MG63 (cell line): ENCODE measurements around the gene JRKL. TPM values are rescaled to one million over a fixed set of nuclear protein-coding genes. Genes with fewer than 3 reads are reported as not detected.

Source experiments
- DNase-seq: peaks from one replicate; pipeline ENCODE4 v3.0.0-alpha.2; 2020
- H3K27me3 ChIP-seq: fragments of 250-450 bp; sonication (Bioruptor Pico); 2 replicates; pipeline ENCODE4 v1.5.1; 2020; ENCODE audit warnings: mild to moderate bottlenecking, moderate library complexity
- H3K36me3 ChIP-seq: fragments of 250-450 bp; sonication (Bioruptor Pico); 2 replicates; pipeline ENCODE4 v1.5.1; 2020; ENCODE audit warnings: mild to moderate bottlenecking, moderate library complexity
- H3K4me3 ChIP-seq: fragments of 250-450 bp; sonication (Bioruptor Pico); 2 replicates; pipeline ENCODE4 v1.5.1; 2020; ENCODE audit warnings: mild to moderate bottlenecking, moderate library complexity
- H3K9me3 ChIP-seq: fragments of 250-450 bp; sonication (Bioruptor Pico); 2 replicates; pipeline ENCODE4 v1.5.1; 2020; ENCODE audit warnings: mild to moderate bottlenecking, moderate library complexity
- total RNA-seq: library from RNA; depleted of rRNA; stranded (reverse); fragments of >200 nt; shearing (Covaris generic); gene quantifications from 2 replicates; pipeline ENCODE4 v1.2.3, GENCODE V29; 2014; ENCODE audit warnings: low replicate concordance; rRNA removed

JRKL gene
- total RNA-seq, result 1.5 and 1.8 TPM in 2 replicates

DNA sequence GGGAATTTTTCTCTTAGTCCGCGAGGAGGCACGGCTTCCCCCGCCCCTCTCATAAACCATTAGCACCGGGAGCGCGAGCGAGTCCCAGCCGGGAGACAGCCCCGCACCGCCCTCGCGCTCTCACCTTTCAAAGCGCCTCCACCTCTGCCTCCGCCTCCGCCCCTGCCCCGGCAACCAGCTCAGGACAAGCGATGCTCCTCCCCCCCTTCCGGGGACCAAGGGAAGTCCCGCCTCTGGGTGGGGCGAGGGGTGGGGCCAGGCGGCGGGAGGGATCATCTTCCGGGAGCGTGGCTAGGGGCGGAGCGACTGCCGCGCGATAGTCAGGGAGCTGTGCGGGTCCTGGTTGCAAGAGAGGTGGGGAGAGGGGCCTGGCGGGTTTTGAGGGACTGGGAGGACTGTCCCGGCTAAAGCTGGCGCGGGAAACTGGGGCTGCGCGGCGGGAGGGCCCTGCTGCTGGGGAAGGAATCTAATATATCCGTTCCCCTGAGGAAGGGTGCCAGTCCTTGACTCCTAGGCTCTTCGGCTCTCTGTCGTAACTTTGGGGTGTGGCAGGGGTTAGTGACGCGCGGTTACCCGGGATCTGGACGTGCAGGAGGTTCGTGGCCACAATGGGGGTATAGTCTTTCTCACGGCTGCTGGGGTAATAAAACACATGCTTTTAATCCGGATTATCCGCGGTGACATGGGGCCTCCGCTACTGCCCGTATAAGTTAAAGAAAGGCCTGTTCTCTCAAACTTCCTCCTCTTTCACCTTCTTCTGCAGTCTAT, at the start of gene JRKL, which contains the start of gene CCDC82:
Gene JRKL (plus strand): TSS at position 294 of the 768 bp plus-strand sequence. CDS start 637 bp downstream, outside the sequence.
Gene CCDC82 (minus strand): TSS at position 193 of the 768 bp plus-strand sequence. CDS start 5,165 bp downstream, outside the sequence.
- Histone ChIP-seq H3K9me3 (no peaks in the 10 kb centered on the region), H3K27me3 (no peaks in the 10 kb centered on the region), H3K36me3 (peaks cover 2% of the 10 kb centered on the region; the same call in 1 of the 2 replicates), H3K4me3 (peak within 1 kb of the TSS; percentile 85)
- peak; percentile 96 for DNase-seq

DNA sequence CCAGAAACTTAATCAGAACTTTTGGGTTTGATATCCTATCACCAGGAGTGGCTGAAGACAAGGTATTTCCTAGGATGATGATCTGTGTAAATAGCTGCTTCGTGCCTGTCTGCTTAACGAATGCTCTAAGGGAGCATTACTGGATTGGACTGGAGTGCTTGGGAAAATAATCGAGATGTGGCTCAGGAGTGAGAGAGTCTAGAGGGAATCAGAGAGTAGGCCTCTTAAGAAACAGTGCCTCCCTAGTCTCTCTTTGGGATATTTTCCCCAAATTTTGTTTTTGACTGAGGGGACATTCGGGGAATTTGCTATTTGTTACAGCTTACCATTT, 49.3 kb upstream of the JRKL start:
- Histone ChIP-seq H3K36me3 (no peaks in the 10 kb centered on the region), H3K27me3 (no peaks in the 10 kb centered on the region), H3K9me3 (no peaks in the 10 kb centered on the region), H3K4me3 (no peak overlapping the region)
- DNase-seq, result no peak

DNA sequence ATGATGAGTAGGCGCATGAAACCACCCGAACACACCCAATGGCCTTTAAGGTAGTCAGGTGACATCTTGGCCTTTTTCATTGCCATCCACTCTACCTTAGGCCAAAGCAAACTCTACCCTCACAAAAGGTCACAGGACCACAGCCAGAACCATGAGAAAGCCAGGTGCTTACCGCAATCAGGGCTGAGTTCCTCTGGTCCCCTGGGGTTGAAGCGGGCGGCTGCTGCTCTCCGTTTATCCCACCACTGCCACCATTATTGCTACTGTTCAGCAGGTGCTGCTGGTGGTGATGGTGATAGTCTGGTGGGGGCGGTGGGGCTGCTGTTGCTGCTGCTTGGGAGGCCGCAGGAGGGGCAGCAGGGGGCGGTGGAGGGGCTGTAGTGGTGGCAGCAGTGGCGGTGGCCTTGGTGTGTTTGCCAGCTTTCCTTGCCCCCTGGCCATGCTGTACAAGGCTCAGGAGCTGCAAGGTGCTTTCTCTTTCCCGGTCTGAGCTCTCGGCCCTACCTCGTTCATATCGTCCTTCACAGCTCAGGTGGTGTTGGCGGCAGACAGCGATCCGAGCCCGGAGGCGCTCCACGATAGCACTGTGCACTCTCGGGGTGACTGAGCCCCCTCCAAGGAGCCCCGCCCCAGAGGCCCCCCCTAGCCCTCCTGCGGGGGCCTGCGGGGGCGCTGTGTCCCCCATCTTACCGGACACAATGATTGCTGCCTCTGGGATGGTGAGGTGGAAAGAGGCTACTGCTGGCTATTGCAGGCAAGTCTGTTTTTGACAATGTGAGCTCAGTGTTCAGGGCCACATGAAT, 48.4 kb upstream of the JRKL start:
- Histone ChIP-seq H3K9me3 (no peaks in the 10 kb centered on the region), H3K27me3 (no peaks in the 10 kb centered on the region), H3K4me3 (peak overlapping the region; percentile 69), H3K36me3 (no peaks in the 10 kb centered on the region)
- DNase-seq, result peak; percentile 20

DNA sequence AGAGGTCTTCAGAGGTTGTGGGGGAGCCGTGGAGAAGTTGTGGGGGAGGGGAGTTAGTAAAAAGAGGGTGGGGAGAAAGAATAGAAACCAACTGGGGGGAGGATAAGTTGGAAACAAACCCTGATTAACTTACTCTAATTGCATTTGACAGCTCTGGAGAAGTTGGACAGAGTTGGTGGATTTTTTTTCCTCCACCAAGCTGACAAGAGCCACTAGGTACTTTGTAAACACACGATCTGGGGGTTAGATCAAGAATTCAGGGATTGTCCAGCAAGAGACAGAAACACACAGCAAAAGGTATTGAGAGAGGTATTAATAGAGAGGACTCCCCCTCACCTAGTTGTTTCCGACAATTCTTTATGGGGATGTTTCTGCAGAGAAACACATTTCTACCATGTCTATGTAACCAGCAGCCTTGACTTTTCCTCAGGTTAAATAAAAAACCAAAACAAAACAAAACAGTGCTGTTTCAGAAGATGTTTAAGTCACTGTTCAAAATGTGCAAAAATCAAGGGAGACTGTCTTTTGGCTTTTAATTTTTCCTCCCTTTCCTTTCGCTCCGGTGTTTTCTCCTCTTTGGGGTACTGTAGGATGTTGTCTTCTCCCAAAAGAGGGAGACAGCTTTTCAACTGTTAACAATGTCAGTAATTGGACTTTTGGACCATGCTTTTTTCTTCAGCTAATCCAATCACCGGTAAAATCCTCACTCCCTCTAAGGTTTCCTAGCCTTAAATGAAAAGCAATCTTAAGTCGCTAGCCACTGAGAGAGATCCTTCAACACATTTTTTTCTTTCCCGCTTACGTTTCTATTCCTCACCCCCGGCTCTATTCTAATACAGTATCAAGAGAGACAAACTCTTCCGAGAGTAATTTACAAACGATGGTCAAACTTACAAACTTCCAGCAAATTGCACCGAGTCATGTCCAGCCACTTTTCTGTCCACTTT, 47.5 kb upstream of the JRKL start:
- no peaks in the 10 kb centered on the region for H3K36me3 ChIP-seq
- DNase-seq, result no peak
- peak overlapping the region; percentile 69 for H3K4me3 ChIP-seq
- no peaks in the 10 kb centered on the region for H3K27me3 ChIP-seq
- H3K9me3 ChIP-seq, result no peaks in the 10 kb centered on the region

DNA sequence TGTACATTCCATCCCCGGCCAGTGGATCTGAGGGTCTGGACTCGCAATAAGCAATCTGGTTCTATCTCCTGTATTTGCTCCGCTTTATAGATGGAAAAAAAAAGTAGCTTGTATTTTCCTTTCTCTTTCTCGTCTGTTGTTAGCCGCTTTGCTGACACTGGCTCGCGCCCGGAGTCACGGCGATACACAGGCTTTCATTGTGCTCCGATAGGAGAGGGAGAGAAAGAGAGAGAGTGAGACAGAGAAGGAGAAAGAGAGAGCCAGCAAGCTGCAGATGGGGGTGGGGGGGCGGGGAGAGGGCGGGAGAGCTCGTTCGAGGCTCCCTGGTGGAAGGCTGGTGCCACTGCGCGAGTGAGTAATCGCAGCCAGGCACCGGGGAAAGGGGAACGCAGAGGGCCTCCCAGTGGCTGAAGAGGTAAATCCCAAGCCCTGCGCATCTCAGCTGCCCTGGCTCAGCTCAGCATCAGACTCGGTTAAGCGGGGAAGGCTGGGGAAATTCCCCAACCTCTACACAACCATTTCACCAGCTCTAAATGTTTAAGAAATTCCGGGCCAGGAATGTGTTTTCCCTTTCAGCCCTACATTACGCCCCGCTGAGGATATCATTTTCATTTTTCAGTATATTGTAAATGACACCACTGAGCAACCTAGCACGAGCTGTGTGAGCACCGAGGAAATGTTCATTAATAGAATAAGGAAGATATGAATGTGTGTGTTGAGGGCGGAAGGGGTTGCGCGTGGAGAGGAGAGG, 46.7 kb upstream of the JRKL start, which contains the start of gene MAML2:
Gene MAML2 (minus strand): TSS at position 235 of the 751 bp plus-strand sequence. CDS start 1,300 bp downstream, outside the sequence.
- no peaks in the 10 kb centered on the region for H3K27me3 ChIP-seq
- H3K4me3 ChIP-seq, result peak within 1 kb of the TSS; percentile 69
- H3K36me3 ChIP-seq, result no peaks in the 10 kb centered on the region
- DNase-seq, result peak; percentile 92
- no peaks in the 10 kb centered on the region for H3K9me3 ChIP-seq

DNA sequence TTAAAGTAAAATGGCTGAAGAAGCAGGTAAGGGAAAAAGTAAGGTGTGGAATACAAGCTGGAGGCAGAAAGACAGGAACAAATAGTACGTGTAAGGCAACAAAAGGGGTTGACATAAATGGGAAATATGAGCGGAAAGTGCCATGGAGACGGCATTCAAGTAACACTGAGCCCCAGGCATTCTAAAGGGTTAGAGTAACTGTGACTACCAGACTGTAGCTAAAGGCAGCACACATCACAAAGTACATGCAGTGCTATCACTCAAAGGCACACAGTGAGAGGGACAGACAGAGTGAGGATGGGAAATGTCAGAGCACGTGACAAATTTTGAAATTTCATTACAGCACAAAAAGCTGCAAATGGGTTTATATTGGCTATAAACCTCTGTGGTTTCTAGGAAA, 33.0 kb upstream of the JRKL start:
- Histone ChIP-seq H3K36me3 (peaks cover 16% of the 10 kb centered on the region), H3K4me3 (no peak overlapping the region), H3K27me3 (no peaks in the 10 kb centered on the region), H3K9me3 (no peaks in the 10 kb centered on the region)
- no peak for DNase-seq

DNA sequence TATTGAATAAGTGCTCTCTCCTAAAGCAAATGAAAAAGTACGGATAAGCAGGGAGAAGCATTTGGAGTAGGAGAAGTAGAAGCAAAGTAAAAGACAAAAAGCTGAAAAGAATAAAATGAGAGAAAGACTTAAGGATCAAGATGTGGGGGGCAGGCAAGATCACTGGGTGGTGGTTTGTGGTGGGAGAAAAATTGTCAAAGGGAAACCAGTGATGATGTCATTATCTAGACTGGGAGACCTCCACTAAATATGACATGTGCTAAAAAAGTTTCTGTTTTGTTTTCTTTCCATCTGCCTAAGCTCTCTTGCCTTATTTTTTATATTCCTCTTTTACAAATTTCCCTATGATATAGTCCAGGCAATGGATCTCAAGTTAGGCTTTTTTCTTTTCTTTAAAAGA, 32.0 kb upstream of the JRKL start:
- H3K27me3 ChIP-seq, result no peaks in the 10 kb centered on the region
- peaks cover 16% of the 10 kb centered on the region for H3K36me3 ChIP-seq
- no peaks in the 10 kb centered on the region for H3K9me3 ChIP-seq
- H3K4me3 ChIP-seq, result no peak overlapping the region
- no peak for DNase-seq

DNA sequence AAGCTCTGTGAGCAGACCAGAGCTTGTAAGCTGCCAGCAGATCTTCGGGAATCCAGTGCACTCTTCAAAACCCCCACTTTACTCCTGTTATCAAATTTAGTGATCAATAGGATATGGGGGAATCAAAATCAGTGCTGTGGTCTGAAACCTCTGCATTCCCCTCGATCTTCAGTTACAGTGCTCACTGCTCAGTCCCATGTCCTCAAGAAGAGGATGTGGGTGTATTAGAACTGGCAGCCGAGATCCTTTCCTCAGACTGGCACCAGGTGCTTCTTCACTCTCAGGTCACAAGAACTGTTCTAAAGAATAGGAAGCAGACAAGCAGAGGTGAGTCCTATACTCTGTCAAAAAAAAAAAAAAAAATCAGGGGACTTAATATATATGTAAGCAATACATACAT, 31.5 kb upstream of the JRKL start:
- Histone ChIP-seq H3K4me3 (no peak overlapping the region), H3K36me3 (peaks cover 16% of the 10 kb centered on the region), H3K9me3 (no peaks in the 10 kb centered on the region), H3K27me3 (no peaks in the 10 kb centered on the region)
- no peak for DNase-seq

DNA sequence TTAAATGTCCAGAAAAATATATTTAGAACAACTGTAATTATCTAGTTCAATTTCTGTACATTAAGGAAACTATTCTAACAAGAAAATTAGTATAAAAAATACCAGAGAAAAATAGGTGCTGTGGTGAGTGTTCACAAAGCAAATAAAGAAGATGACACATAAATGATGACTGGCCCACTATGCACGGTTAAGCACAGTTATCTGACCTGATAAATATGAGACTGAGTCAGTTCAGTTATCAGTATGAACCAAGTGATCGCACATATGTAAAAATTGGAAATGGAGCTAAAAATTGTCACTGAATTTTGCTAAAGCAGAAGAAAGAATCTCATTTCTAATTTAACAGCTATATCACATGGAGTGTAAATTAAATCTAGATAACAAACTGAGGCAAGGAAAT, 28.0 kb upstream of the JRKL start:
- no peak for DNase-seq

DNA sequence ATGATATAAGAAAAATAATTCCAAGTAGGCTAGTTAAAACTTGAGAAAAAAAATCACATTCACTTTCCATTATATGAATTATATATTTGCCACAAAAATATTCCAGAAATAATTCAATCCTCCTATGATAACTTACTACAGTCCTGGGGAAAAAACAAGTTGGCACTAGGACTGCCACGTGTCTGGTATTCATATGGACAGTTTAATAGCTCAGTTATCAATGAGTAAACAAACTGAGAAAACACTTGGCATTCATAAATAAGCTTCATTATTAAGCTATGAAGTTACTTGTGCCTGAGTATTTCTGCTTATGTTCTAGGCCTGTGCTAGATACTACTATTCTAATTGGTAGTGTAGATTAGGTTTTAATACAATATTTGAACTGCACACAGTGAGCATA, 24.3 kb upstream of the JRKL start:
- Histone ChIP-seq H3K36me3 (peaks cover 27% of the 10 kb centered on the region), H3K4me3 (no peak overlapping the region), H3K9me3 (peaks cover 6% of the 10 kb centered on the region; the same call in 1 of the 2 replicates), H3K27me3 (no peaks in the 10 kb centered on the region)
- DNase-seq, result no peak

More for the DNA sequence above, 28.0 kb upstream of the JRKL start:
- Histone ChIP-seq H3K27me3 (no peaks in the 10 kb centered on the region), H3K36me3 (peaks cover 14% of the 10 kb centered on the region), H3K9me3 (no peaks in the 10 kb centered on the region), H3K4me3 (no peak overlapping the region)

DNA sequence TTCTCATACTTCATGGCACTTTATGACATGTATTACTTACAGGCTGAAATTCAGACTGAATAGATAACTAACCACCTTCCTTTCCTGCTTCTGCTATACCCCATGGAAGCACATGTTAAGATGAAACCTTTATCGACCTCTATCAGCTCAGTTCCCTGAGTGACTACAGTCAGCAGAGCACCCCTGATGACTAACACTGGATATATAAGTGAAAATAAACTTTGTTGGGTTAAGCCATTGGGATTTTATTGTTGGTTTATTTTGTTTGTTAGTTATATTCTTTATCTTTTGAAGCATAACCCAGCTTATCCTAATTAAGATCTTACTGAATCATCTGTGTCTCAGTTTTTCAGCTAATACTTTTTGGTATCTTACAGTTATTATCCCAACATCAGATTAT, 23.8 kb upstream of the JRKL start:
- DNase-seq, result no peak
- peaks cover 6% of the 10 kb centered on the region; the same call in 1 of the 2 replicates for H3K9me3 ChIP-seq
- H3K36me3 ChIP-seq, result peaks cover 27% of the 10 kb centered on the region

DNA sequence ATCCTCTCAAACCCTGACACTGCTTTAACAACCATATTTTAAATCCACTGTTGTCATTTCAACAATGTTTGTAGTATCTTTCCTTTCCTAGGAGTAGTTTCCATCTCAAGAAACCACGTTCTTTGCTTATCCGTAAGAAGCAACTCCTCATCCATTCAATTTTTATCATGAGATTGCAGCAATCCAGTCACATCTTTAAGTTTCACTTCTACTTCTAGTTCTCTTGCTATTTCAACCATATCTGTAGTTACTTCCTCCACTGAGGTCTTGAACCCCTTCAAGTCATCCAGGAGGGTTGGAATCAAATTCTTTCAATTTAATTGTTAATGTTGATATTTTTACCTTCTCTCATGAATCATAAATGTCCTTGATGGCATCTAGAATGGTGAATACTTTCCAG, 22.5 kb upstream of the JRKL start:
- Histone ChIP-seq H3K36me3 (peaks cover 27% of the 10 kb centered on the region), H3K27me3 (no peaks in the 10 kb centered on the region)
- DNase-seq, result no peak

More for the DNA sequence above, 23.8 kb upstream of the JRKL start:
- Histone ChIP-seq H3K27me3 (no peaks in the 10 kb centered on the region), H3K4me3 (no peak overlapping the region)

DNA sequence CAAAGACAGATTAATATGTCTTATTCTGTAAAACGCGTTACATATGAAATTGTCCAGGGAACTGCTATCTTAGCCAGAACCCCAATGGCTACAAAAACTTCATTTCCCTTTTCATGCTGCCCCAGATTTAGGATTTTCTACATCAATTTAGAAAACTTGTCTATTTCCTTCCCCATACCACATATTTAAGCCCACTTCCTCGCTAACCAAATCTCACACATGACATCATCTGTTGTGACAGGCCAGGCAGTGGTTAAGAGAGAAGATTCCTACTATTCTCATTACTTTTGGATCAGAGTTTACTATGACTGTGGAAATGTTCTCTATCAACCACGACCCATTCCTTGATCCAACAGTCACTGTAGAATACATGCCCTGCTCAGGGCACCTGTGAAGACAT, 16.0 kb upstream of the JRKL start:
- no peak for DNase-seq
- Histone ChIP-seq H3K4me3 (no peak overlapping the region), H3K36me3 (peaks cover 13% of the 10 kb centered on the region; the same call in 1 of the 2 replicates), H3K9me3 (0 out of 2 replicates have a peak, but pooled peaks cover 2% of the 10 kb centered on the region), H3K27me3 (no peaks in the 10 kb centered on the region)

More for the DNA sequence above, 22.5 kb upstream of the JRKL start:
- H3K4me3 ChIP-seq, result no peak overlapping the region
- H3K9me3 ChIP-seq, result peaks cover 6% of the 10 kb centered on the region; the same call in 1 of the 2 replicates

DNA sequence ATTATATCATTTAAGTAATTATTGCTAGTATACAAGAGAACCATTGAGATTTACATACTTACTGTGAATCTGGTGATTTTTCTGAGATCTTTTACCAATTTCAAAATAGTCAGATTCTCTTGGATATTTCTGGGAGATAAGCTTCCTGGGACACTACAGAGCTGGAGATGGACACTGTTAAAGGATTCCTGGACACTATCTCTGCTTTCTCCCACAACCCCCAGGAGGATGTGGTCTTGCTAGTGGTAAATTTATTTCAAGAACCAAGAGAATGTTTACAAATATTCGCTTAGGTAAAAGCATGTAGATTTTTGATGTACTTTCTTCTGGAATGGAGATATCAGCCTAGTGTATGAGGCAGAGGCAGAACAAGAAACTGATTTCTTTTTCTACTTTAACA, 13.0 kb upstream of the JRKL start:
- H3K4me3 ChIP-seq, result no peak overlapping the region
- no peaks in the 10 kb centered on the region for H3K9me3 ChIP-seq
- peaks cover 15% of the 10 kb centered on the region for H3K36me3 ChIP-seq
- H3K27me3 ChIP-seq, result no peaks in the 10 kb centered on the region
- no peak for DNase-seq

DNA sequence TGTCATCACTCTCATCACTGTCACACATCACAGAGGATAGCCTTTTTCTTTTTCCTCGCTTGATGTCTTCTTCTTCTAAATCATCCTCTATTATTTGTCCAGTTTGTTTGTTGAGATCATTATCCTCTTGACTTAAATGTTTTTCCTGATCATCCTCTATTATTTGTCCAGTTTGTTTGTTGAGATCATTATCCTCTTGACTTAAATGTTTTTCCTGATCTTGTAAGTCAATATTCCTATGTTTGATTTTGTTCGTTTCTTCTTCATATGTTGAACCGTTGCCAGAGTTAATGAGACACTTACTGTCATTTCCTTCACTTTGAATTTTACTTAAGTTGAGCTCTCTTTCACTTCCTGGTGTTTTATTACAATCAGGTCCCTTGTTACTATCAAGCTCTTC, 5.7 kb upstream of the JRKL start:
- DNase-seq, result no peak
- H3K4me3 ChIP-seq, result no peak overlapping the region
- H3K27me3 ChIP-seq, result no peaks in the 10 kb centered on the region
- H3K9me3 ChIP-seq, result no peaks in the 10 kb centered on the region
- H3K36me3 ChIP-seq, result peaks cover 24% of the 10 kb centered on the region

DNA sequence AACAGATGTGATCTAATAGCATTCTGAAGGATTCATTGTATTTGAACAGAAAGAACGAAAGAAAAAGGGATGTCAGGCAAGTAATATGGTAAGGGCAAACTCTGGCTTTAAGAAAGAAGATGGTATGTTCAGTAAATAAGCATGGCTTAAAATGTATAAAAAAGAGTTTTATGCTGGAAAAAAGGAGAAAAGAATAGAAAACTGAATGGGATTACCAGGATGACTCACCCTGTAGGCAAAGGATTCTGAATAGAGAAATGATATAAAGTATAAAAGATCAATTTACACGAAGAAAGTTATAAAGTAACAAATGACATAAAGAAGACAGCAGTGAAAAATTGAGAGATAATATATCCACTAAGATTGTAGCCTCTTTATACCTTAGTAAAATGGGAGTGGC, 4.6 kb upstream of the JRKL start:
- Histone ChIP-seq H3K4me3 (no peak overlapping the region), H3K27me3 (no peaks in the 10 kb centered on the region), H3K36me3 (peaks cover 20% of the 10 kb centered on the region), H3K9me3 (no peaks in the 10 kb centered on the region)
- no peak for DNase-seq
